ENCODE measurements around the gene SH3RF3. TPM values are rescaled to one million over a fixed set of nuclear protein-coding genes. Genes with fewer than 3 reads are reported as not detected.

SH3RF3 gene
- total RNA-seq, 1 donor from 2014 or later = 1.3 TPM

GRCh38 chr2:109422071-109422757 lies 293.2 kb downstream of the SH3RF3 start:
- no peak for TF ChIP-seq CTCF (IDR thresholded peaks at IDR 0.05; ENCODE audit: unreplicated experiment)
- H3K4me1 Mint-ChIP-seq (ENCODE audit: low read depth) = peaks cover 9% of the 10 kb centered on the region
- no peaks in the 10 kb centered on the region for H3K9me3 Mint-ChIP-seq (ENCODE audit: low read depth)
- H3K4me3 Mint-ChIP-seq (ENCODE audit: low read depth) = no peak overlapping the region
- H3K27me3 Mint-ChIP-seq = peaks cover 12% of the 10 kb centered on the region
- H3K27ac Mint-ChIP-seq = no peak overlapping the region
- no peak for DNase-seq (ENCODE audit: low spot score, unreplicated experiment)
- H3K36me3 Mint-ChIP-seq (ENCODE audit: insufficient read depth) = no peaks in the 10 kb centered on the region

- H3K4me1 Mint-ChIP-seq (ENCODE audit: low read depth) = peaks cover 4% of the 10 kb centered on the region
- DNase-seq (ENCODE audit: low spot score, unreplicated experiment) = no peak
- no peak for TF ChIP-seq CTCF (IDR thresholded peaks at IDR 0.05; ENCODE audit: unreplicated experiment)
- no peaks in the 10 kb centered on the region for H3K36me3 Mint-ChIP-seq (ENCODE audit: insufficient read depth)
- H3K4me3 Mint-ChIP-seq (ENCODE audit: low read depth) = no peak overlapping the region
- H3K27ac Mint-ChIP-seq = no peak overlapping the region
- H3K27me3 Mint-ChIP-seq = peaks cover 12% of the 10 kb centered on the region
- H3K9me3 Mint-ChIP-seq (ENCODE audit: low read depth) = no peaks in the 10 kb centered on the region
Observed at GRCh38 chr2:109422758-109423500, 293.9 kb downstream of the SH3RF3 start.

- no peak for TF ChIP-seq CTCF (IDR thresholded peaks at IDR 0.05; ENCODE audit: unreplicated experiment)
- Mint-ChIP-seq H3K36me3 (ENCODE audit: insufficient read depth) (no peaks in the 10 kb centered on the region), H3K27ac (no peak overlapping the region), H3K27me3 (peaks cover 12% of the 10 kb centered on the region), H3K4me1 (ENCODE audit: low read depth) (peaks cover 2% of the 10 kb centered on the region), H3K9me3 (ENCODE audit: low read depth) (no peaks in the 10 kb centered on the region), H3K4me3 (ENCODE audit: low read depth) (no peak overlapping the region)
- no peak for DNase-seq (ENCODE audit: low spot score, unreplicated experiment)
Observed at GRCh38 chr2:109423556-109424359, 294.8 kb downstream of the SH3RF3 start.

GRCh38 chr2:109425411-109425810 lies 296.4 kb downstream of the SH3RF3 start:
- Mint-ChIP-seq H3K4me1 (ENCODE audit: low read depth) (no peaks in the 10 kb centered on the region), H3K4me3 (ENCODE audit: low read depth) (no peak overlapping the region), H3K27me3 (peaks cover 8% of the 10 kb centered on the region), H3K9me3 (ENCODE audit: low read depth) (no peaks in the 10 kb centered on the region), H3K27ac (no peak overlapping the region), H3K36me3 (ENCODE audit: insufficient read depth) (no peaks in the 10 kb centered on the region)
- DNase-seq (ENCODE audit: low spot score, unreplicated experiment) = no peak
- TF ChIP-seq CTCF (IDR thresholded peaks at IDR 0.05; ENCODE audit: unreplicated experiment) = no peak

- no peaks in the 10 kb centered on the region for H3K4me1 Mint-ChIP-seq (ENCODE audit: low read depth)
- H3K36me3 Mint-ChIP-seq (ENCODE audit: insufficient read depth) = no peaks in the 10 kb centered on the region
- no peak for DNase-seq (ENCODE audit: low spot score, unreplicated experiment)
- peaks cover 12% of the 10 kb centered on the region for H3K27me3 Mint-ChIP-seq
- no peaks in the 10 kb centered on the region for H3K9me3 Mint-ChIP-seq (ENCODE audit: low read depth)
- no peak for TF ChIP-seq CTCF (IDR thresholded peaks at IDR 0.05; ENCODE audit: unreplicated experiment)
- no peak overlapping the region for H3K4me3 Mint-ChIP-seq (ENCODE audit: low read depth)
- H3K27ac Mint-ChIP-seq = no peak overlapping the region
Observed at GRCh38 chr2:109427661-109428091, 298.7 kb downstream of the SH3RF3 start.
